Measurements from ENCODE around the gene VAMP8. TPM values are rescaled to one million over a fixed set of nuclear protein-coding genes. Genes with fewer than 3 reads are reported as not detected.
"Not testable (repeated sequence)": the region's sequence is repeated elsewhere in the genome, so short reads cannot be mapped to it uniquely, and the experiment has no call there.

VAMP8 gene
- total and polyA plus RNA-seq, 9 donors = 5.9 to 58.4 (median 24.7) TPM

DNA sequence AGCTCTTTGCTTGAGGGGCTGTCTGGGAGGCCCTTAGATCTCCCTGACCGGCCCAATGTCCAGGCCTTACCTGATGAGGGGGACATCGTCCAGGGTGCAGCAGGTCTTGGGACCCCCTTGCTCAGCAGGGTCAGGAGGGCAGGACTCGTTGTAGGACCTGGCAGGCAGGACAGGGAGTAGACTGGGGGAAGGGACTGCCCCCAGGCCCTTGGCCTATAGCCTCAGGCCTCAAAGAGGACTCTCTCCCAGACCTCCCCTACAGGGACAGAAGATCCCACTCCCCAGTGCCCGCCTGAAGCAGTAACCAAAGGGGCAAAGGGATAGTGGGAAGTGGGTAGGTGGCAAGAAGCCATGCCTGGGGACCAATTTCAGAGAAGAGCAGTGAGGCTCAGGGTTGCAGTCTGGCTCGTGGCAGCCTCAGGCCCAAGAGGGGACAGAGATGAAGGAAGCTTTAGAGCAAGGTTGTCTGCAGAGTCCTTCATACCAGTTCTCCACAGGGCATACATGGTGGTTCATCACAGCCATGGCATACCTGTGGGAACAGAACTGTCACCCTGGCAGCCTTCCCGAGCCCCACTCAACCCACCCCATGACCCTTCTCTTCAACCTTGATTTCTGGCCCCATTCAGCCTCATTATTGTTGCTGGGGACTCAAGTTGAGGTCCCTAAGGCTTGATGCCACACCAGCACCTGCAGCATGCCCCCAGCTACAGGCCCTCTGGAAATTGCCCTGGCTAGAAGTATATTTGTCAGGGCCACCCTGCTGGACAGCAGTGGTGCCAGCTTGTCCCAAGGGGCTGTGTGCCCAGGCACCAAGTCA is 23.8 kb downstream of the VAMP8 start:
- DNase-seq = peak in 1 of 5 donors; percentile 43
- intact Hi-C loops (cut with DNase I) = no loop called here
- Histone ChIP-seq H3K36me3 (no peaks in the 10 kb centered on the region), H3K4me1 (ENCODE audit: insufficient read depth) (peaks cover 11% of the 10 kb centered on the region), H3K9me3 (no peaks in the 10 kb centered on the region), H3K27me3 (no peaks in the 10 kb centered on the region), H3K4me3 (peak overlapping the region; percentile 79), H3K27ac (peak overlapping the region in 1 of 2 donors; percentile 59)
- no peak for TF ChIP-seq EP300 (IDR thresholded peaks at IDR 0.05)
- TF ChIP-seq CTCF (IDR thresholded peaks at IDR 0.05) = no peak
- TF ChIP-seq POLR2A (IDR thresholded peaks at IDR 0.05) = no peak
- WGBS, 3 donors = 57 to 63% (median 58%) methylated on average over 6 of the region's 6 CpGs

DNA sequence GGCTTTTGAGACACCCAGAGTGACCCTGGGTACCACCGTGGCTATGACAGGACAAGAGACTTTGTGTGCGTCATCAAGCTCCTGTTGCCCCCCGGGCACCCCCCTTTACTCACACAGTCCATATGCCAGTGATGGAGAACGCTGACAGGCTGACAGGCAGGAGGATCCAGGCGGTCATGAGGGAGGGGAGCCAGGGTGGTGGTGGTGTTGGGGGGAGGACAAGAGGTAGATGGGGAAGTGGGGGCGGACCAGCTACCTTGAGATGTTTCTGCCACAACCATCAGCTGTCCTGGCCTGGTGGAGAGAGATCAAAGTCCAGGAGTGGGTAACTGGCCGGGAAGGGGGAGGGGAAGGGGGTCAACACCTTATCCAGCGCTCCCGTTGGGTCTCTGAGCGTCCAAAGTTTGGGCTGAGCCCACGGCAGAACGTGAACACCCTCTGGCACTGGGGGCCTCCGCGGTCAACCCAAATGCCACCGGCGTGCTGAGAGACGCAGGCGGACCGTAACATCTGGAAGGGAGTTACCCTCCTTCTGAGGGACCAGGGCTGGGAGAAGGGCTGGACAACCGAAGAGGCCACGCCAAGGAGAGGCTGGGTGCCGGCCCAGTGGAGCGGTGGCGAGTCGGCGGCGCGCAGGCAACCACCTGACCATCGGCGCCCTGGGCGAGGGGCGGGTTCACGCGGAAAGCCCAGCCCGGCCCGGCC is 24.5 kb downstream of the VAMP8 start:
- no peaks in the 10 kb centered on the region for H3K9me3 ChIP-seq
- WGBS, 3 donors = 1 to 5% (median 1%) methylated on average over 19 to 36 of the region's 36 CpGs
- TF ChIP-seq EP300 (IDR thresholded peaks at IDR 0.05) (no peak), CTCF (IDR thresholded peaks at IDR 0.05) (no peak), POLR2A (IDR thresholded peaks at IDR 0.05) (no peak)
- intact Hi-C loops (cut with DNase I) = no loop called here
- H3K4me1 ChIP-seq (ENCODE audit: insufficient read depth) = peaks cover 8% of the 10 kb centered on the region
- H3K4me3 ChIP-seq = peak overlapping the region; percentile 79
- peak overlapping the region; percentile 59 to 86 for H3K27ac ChIP-seq
- H3K27me3 ChIP-seq = no peaks in the 10 kb centered on the region
- peak in 4 of 5 donors; percentile 55 to 81 (median 68) for DNase-seq
- H3K36me3 ChIP-seq = no peaks in the 10 kb centered on the region

DNA sequence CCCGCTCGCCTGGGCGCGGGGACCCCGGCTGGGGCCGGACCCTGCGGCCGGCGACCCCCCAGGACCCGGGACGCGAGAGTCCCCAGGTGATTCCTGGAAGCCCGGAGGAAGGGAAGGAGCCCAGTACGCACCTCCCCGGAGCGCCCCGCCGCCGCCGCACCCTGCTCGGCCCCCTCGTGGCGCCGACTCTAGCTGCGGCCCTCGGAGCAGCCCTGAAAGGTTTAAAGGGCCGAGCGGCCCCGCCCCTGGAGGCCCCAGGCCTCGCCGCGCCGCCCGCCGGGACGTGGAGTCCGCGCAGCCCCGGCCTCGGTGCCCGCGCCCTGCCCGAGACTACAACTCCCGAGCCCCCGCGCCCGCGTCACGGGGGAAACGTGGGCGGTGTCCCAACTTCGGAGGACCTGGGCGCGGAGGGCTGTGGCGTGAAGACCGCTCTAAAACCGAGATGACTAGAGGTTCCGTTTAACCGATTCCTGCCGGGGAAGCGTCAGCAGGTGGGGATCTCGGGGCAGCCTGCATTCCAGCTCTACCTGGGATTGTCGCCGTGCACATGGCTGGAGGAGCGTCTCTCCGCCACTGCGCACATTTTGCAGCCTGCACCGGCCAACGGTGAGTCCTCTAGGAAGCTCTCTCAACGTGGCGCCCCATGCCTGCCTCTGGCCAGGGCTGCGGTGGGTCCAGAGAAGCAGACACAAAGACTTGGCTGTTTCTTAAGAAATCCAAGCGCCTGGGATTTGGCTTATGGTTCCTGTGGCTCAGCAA is 25.3 kb downstream of the VAMP8 start, which contains the start of gene TMEM150A:
TSS of gene TMEM150A (minus strand) at position 223 of the 759 bp plus-strand sequence. CDS start 750 bp downstream, outside the sequence.
- Histone ChIP-seq H3K27me3 (no peaks in the 10 kb centered on the region), H3K36me3 (no peaks in the 10 kb centered on the region), H3K4me1 (ENCODE audit: insufficient read depth) (peaks cover 8% of the 10 kb centered on the region), H3K9me3 (no peaks in the 10 kb centered on the region), H3K4me3 (peak within 1 kb of the TSS; percentile 79), H3K27ac (peak within 1 kb of the TSS; percentile 59 to 86)
- intact Hi-C loops (cut with DNase I) = no loop called here
- WGBS, 3 donors = 0 to 1% (median 1%) methylated on average over 40 to 73 of the region's 73 CpGs
- DNase-seq = peak; percentile 92 to 97 (median 92)
- TF ChIP-seq EP300 (IDR thresholded peaks at IDR 0.05) (no peak), POLR2A (IDR thresholded peaks at IDR 0.05) (peak; percentile 67), CTCF (IDR thresholded peaks at IDR 0.05) (peak; percentile 42 to 74 (median 69))

- H3K36me3 ChIP-seq; H3K27me3 ChIP-seq; H3K9me3 ChIP-seq; intact Hi-C loops (cut with DNase I); DNase-seq; H3K4me1 ChIP-seq (ENCODE audit: insufficient read depth); H3K27ac ChIP-seq: not testable (repeated sequence)
- peak overlapping the region; percentile 79 for H3K4me3 ChIP-seq
- 65 to 76% (median 68%) methylated on average over 3 of the region's 3 CpGs for WGBS, 3 donors
These were observed 26.7 kb downstream of the VAMP8 start for GRCh38 chr2:85604133-85604444.
